GM19395 (cell line): ENCODE results near the gene PTK6.
"Not testable (repeated sequence)": the region's sequence is repeated elsewhere in the genome, so short reads cannot be mapped to it uniquely, and the experiment has no call there.

Source experiments
- ATAC-seq: cut with Tn5 transposase; IDR thresholded peaks from one replicate; pipeline ENCODE4 v1.9.1; 2021; ENCODE audit warnings: mild to moderate bottlenecking, moderate library complexity; ENCODE audit not compliant: unreplicated experiment

Gene PTK6

DNA sequence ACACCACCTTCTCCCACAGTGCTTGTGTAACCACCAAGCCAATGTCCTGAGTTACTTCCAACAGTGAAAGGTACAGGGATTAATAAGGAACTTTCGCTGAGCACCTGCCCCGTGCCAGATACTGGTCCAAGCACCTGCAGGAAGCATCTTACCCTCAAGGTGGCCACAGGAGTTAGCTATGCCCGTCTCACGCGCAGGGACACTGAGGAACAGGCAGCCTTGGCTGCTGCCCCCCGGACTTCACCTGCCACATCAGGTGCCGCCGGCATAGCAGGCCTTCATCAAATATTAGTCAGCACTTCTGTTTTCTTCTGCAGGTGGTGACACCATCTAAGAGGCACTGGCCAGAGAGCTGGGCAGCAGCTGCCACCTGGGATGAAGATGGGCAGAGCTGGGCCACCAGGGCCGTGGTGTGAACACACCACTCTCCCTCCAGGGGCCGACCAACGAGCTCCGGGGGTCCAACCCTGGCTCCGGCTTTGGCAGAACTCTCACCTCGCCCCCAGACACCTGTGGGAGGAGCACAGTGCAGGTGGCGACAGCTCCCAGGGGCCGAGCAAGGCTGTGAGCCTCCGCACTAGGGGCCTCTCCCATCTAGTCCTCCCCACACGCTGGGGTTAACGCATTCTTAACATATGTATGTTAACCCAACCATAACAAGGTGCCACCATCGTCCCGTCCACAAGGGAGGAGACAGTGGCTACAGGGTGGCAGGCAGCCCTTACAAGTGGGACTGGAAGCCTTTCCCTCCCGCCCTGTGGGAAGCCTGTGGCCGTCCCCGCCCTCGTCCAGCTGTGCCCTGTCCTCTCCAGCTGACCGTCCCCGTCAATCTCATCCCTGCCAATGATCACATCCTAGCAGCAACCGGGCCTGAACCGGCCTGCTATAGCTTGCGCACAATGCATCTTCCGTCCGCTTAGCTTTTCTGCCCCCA is 19.5 kb downstream of the PTK6 start:
- ATAC-seq, result no peak

DNA sequence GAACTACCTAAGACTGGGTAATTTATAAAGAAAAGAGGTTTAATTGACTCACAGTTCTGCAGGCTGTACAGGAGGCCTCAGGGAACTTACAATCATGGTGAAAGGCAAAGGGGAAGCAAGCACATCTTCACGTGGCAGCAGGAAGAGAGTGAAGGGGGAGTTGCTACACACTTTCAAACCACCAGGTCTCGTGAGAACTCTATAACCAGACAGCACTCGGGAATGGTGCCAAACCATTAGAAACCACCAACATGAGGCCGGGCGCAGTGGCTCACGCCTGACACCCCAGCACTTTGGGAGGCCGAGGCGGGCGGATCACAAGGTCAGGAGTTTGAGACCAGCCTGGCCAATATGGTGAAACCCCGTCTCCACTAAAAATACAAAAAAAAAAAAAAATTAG is 22.7 kb downstream of the PTK6 start:
- ATAC-seq, result not testable (repeated sequence)

DNA sequence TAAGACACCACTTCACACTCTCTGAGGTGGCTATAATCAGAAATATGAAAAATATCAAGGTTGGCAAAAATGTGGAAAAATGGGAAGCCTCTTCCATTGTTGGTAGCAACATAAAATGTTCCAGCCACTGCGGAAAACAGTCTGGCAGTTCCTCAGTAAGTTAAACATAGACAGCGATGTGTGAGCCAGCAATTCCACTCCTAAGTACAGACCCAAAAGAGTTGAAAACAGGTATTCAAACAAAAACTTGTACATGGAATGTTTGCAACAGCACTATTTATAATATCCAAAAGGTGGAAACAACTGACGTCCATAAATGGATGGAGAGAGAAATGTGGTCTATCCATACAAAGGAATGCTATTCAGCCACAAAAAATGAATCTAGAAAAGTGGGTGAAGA is 24.0 kb downstream of the PTK6 start:
- ATAC-seq, result no peak

DNA sequence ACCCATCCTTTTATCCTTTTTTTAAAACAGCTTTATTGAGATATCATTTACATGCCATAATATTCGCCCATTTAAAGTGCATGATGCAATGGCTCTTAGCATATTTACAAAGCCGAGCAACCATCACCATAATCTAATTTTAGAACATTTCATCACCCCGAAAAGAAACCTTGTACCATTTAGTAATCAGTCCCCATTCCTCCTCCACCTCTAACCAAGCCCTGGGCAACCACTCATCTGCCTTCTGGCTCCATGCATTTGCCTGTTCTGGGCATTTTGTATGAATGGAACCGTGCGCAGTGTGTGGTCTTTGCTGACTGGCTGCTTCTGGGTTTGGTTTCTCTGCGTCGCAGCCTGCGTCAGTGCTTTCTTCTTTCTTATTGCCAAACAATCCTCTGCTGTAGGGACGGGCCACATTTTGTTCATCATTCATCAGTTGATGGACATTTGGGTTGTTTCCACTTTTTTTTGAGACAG is 28.1 kb downstream of the PTK6 start:
- no peak for ATAC-seq

DNA sequence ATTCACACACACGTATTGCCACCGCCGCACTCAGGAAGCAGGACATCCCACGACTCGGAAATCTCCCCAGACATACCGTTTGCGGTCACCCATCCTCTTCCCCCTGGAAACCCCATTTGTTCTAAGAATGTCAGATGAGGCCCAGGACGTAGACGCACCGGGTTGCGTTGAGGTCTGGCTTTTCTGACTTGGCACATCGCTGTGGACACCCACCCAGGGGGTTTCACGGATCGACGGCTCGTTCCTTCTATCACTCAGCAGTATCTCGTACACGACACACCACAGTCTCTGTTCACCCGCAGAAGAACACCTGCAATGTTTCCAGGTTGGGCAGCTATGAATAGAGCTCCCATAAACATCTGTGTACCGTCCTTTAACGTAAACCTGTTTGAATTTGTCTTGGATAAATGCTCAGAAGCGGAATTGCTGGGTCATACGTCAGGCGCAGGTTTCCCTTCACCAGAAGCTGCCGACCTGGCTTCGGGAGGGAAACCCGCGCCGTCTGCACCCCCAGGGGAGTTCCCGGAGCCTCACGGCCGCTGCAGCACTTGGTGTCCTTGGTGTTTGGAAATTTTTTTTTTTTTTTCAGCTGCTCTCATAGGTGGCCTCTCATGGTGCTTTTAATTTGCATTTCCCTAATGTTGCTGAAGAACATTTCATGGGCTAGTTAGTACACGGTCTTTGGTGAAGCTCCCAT is 29.0 kb downstream of the PTK6 start:
- ATAC-seq, result no peak

DNA sequence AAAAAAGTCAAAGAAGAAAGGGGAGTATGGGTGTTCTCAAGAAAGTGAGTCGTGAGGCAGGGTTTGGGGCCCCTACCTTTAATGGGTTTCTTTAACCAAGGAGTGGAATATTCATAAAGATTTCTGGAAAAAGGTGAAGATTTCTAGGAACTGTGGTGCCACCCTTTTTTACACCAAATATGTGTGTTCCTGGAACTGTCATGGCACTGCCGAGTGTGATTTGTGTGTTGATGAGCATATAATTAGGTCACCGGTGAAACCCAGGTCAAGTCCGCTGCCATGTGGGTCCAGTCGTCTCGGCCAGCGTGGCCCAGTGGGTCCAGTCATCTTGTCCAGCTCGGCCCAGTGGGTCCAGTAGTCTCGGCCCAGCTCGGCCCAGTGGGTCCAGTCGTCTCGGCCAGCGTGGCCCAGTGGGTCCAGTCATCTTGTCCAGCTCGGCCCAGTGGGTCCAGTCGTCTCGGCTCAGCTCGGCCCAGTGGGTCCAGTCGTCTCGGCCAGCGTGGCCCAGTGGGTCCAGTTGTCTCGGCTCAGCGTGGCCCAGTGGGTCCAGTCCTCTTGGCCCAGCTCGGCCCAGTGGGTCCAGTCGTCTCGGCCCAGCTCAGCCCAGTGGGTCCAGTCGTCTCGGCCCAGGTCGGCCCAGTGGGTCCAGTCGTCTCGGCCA is 30.0 kb downstream of the PTK6 start:
- no peak for ATAC-seq

DNA sequence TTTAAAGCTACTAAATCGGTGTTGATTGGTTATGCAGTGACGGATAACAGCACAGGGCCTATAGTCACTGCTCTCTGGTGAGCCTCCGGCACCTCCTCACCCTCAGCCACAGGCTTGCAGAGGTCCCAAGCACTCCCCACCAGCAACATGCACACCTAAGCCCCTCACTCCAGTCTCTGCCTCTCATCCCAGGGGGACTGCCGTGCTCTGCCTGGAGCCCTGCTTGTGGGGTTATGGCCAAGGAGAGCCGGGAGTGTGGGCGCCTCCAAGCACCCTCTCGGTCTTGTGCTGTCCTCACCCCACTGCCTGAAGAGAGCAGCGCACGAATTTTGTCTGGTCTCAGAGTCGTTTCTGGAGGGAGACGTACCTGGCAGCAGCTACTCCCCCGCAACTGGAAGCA is 31.5 kb downstream of the PTK6 start:
- ATAC-seq, result no peak

DNA sequence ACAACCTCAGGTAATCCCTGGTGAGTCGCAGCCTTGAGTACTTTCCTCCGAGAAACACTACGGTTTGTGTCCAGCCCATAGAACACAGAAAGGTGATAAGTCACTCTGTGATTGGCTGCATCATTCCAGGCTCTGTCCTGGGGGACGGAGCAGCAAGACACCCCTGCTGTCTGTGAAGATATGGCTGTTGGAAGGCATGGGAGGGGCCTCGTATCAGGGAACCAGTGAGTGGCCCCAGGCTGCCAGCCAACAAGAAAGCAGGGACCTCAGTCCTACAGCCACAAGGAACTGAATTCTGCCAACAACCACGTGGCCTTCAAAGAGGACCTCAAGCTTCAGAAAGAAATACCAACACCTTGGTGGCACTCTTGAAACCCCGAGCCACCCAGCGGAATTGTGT is 31.9 kb downstream of the PTK6 start:
- ATAC-seq, result no peak

DNA sequence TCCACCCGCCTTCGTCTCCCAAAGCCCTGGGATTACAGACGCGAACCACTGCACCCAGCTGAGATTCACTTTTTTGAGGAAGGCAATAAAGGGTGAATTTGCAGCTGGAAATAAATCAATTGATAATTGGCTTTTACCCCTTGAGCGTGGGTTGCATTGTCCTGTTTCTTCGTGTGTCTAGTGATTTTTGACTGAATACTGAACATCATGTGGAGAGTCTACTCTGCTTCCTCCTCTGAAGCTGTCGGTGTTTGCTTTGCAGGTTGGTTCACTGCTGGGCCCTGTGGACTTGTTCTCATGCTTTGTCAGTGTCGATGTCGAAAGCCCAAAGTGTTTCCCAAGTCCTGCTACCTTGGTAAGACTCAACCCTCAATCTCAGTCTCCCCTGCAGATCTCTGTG is 32.5 kb downstream of the PTK6 start:
- ATAC-seq, result no peak

DNA sequence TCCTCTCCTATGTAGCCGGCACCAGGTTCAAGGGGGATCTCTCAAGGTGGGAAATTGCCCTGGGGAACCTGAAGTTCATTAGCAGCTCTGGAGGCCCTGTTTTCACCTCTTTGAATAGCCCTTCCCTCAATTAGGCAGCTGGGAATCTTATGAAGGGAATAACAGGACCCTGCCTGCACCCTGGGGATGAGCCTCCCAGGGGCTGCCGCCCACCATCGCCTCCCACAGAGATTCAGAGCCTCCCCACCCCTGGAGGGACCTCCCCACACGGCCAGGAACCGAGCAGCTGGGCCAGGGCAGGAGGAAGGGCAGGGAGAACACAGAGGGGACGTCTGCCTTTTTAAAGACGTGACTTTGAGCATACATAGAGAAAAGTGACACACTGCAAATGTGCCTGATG is 33.7 kb downstream of the PTK6 start:
- no peak for ATAC-seq

DNA sequence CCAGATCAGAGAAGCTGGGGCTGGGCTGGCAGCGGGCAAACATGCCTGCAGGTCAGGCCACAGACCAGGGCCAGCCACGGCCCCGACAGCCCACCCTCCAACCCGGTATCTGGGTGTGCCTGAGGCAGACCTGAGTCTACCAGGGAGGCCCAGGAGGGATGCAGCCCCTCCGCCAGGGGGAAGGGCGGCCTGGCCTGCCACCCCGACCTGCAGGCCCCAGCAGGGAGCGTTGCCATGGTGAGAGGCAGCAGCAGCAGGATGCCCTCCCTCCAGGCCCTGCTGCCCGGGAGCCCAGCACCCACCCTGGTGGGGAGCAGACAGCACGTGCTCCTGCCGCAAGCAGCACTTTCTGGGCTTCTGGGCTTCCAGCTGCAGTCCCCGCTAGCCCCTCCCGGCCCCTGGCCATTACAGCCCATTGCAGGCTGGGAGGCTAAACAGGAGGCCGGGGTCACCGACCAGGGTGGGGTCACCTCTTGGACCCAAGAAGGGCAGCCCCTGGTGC is 34.5 kb downstream of the PTK6 start:
- ATAC-seq, result no peak

DNA sequence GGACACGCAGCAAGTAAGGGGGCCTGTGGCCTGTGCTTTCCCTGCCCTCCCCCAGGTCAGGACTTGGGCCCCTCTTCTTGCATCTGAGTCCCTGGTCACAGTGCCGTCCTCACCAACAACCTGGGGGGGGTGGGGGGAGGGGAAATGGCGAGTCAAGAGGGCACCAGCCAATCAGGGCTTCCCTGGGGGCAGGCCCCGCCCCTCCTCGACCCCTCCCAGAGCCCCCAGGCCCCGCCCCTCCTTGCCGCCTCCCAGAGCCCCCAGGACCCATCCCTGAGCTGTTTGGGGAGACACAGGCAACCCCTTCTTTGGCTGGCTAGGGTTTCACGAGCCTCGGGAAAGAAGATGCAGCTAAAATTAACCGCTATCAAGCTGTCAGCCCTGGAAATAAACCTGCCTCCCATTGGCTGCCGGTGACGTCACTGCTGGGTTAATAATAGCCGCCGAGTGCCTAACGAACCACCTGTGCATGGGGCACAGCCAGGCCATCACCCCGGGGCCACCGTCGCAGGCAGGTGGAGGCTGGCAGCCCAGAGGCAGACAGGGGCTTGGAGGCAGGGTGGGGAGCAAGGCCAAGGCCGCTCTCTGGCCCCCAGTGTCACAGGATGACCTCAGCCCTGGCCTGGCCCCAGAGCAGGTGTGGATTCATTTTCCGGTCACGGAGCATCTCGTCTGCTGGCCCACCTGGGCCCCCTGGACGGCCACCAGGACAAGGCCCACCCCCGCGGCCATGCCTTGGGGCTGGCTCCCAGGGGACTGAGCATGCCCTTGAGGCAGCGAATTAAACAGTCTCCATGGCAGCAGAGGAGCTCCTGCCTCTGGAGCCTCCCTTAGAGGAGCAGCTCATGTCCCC is 35.1 kb downstream of the PTK6 start:
- ATAC-seq, result no peak

DNA sequence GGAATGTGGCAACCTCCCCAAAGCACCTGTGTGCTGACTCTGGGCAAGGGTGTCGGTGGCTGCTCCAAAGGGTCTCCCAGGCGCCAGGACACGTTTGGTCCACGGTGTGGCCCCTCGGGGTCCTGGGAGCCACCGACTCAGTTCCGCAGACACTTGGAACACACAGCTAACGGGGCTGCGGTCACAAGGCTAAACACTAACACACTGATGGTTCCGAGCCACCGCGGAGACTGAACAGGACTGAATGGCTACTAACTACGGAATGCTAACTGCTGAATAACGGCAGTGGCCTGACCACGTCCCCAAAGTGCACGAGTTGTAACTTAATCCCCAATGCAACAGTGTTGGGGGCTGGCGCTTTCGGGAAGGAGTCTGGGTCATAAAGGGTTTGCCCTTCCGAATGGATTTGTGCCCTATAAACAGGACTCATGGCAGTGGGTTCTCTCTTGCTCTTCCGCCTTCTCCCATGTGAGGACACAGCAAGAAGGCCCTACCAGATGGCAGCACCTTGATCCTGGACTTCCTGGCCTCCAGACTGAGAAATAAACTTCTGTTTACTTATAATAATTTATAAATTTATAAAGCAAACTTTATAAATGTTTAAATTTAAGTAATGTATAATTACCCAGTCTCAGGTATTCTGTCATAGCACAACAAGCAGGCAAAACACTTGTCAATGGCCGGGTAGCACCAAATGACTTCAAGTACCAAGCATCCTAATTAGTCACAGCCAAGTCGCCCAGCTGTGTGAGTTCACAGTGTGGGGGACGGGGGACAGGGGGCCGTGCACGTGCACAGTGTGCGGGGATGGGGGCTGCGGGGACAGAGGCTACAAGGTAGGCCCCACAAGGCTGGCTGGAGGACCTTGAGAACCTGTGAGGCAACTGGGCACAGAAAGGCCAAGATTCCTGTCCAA is 36.0 kb downstream of the PTK6 start:
- ATAC-seq, result no peak

DNA sequence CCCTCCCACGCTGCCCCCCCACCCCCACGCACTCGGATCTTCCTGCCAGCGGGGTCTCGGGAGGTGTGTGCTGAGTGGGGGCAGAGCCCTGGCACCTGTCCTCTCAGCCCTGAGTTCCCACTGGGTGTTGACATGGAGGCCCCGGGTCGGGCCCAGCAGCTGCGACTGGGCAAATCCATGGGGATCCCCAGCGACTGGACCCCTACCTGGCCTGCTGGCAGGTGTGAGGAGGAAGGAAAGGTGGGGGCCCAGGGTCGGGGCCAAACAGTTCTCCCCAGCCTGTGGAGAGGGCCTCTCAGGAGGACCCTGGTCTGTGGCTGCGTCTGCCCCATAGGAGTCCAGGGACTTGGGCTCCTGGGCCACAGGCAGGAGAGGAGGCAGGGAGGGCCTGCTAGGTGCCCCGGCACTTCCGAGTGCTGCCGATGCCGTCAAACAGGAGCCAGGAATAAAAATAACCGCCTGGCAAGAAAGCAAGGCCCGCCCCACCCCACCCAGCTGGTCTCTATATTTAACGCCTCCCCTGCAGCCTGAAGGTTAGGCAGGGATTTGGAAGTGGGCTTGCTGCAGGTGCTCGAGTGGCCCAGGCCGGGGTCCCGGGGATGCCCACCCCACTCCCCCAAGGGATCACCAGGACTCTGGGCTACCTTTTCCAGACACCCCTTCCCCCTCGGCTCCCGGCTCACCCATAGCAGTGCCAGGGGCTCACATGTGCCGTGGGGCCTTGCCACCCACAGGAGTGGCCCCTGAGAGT is 36.9 kb downstream of the PTK6 start:
- ATAC-seq, result no peak

DNA sequence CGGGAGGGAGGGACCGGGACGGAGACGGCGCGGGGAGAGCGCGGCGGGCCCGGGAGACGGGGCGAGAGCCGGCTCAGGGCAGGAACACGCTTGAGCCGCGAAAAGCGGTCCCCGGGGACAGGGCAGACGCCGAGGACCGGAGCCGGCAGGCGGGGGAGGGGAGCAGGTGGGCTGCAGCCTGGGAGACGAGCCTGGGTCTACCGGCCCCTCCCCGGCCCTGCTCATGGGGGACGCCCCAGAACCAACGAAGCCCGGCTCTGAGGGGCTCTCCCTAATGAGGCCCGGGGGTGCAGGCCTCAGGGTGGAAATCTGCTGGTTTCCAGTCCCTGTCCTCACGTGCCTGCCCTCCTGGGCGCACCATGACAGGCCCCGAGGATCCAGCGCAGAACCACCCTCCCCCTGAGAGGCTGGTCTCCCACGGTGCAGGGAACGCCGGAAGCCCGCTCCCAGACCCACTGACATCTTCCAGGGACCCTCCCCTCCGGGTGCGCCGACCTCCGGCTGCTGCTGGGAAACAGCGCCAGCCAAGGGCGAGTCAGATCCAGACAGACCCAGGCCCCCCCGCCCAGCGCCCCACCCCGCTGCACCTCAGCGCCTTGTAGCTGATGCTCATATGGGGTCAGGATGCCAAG is 37.7 kb downstream of the PTK6 start:
- ATAC-seq, result no peak

DNA sequence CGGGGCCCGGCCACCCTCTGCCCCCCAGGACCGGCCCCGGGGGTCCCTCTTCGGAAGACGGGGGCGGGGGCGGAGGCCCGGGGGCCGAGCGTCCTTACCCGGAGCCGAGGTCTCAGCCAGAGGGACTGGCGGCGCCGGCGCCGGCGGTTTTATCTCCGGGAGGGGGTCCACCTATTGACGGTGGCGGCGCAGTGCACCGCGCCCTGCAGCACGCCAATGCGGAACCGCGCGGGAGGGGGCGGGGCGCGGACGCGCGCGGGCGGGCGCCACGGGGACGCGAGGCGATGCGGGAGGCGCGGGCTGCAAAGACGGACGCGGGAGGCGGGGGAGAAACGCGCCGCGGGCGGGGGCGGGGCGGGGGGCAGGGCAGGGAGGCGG is 38.2 kb downstream of the PTK6 start, which contains the start of gene EEF1A2:
TSS of gene EEF1A2 (minus strand) at position 124 of the 378 bp plus-strand sequence. CDS start 1,320 bp downstream, outside the sequence.
- ATAC-seq, result no peak

DNA sequence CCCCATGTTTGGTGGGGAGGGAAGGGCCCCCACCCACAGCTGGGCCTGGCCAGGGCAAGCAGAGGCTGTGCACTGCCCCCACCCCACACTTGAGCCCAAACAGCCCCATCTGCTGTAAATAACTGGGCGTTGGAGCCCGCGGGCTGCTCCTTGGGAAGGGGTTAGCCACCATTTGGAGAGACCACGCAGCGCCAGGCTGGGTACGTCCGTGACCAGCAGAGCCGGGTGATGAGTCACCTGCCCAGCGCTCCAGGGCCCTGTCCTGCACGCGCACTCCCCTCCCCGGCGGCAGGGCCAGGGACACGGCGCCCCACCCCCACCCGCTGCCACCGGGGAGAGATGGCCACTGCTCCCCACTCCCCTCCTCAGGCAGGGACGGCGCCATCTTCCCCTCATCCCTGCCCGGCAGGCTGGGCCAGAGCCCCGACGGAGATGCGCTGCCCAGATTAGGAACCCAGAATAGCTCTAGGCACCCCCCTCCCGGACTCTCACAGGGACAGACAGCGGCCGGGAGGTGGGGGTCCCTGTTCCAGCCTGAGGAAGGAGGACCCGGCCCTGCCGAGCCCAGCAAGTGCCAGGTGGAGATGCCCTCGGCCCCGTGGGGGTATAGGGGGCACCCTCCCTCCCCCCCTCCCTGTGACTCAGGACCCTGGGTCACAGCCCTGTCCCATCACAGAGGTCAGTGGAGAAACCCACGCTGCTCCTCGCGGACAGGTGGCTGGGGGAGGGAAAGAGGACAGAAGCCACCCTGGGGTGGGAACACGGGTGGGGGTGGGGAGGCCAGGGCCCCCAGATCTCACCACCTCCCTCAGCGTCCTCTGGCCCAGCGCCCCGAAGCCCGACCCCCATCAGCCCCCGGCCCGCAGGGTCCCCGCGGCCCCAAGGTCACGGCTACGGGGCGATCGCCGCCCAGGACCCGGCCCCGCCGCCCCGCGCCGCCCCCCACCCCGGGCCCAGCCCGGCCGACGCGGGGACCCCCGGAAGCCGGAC is 38.9 kb downstream of the PTK6 start:
- no peak for ATAC-seq
